ENCODE data around the gene ZNF331.
"Not testable (repeated sequence)": the region's sequence is repeated elsewhere in the genome, so short reads cannot be mapped to it uniquely, and the experiment has no call there.

Gene ZNF331
- total RNA-seq: 114 to 259 (median 227) reads per million in 3 donors

- Histone ChIP-seq H3K27me3 (replicated peaks; ENCODE audit: control insufficient read depth, insufficient read depth, low read length, poor library complexity, severe bottlenecking) (no peaks in the 10 kb centered on the region), H3K4me1 (ENCODE audit: control insufficient read depth, insufficient read depth, low read length, poor library complexity, severe bottlenecking) (peaks cover 6% of the 10 kb centered on the region), H3K27ac (ENCODE audit: insufficient read depth, low read length, poor library complexity, severe bottlenecking) (peak within 1 kb of the TSS; percentile 95), H3K4me3 (ENCODE audit: insufficient read depth, low read depth, low read length, poor library complexity, severe bottlenecking) (peak within 1 kb of the TSS; percentile 67), H3K36me3 (ENCODE audit: control insufficient read depth, insufficient read depth, low read length) (peaks cover 6% of the 10 kb centered on the region), H3K9me3 (ENCODE audit: control insufficient read depth, low read length) (no peaks in the 10 kb centered on the region)
- peak; percentile 89 to 90 (median 90) for DNase-seq
Measured at GRCh38 chr19:53537521-53538377, at the start of gene ZNF331. ZNF331 (plus strand) TSS chr19:53538145; CDS start chr19:53569377, 31,232 bp downstream.

GRCh38 chr19:53492153-53492552 lies 45.8 kb upstream of the ZNF331 start:
- H3K27ac ChIP-seq (ENCODE audit: insufficient read depth, low read length, poor library complexity, severe bottlenecking): no peak overlapping the region
- H3K36me3 ChIP-seq (ENCODE audit: control insufficient read depth, insufficient read depth, low read length): peaks cover 42% of the 10 kb centered on the region
- H3K4me1 ChIP-seq (ENCODE audit: control insufficient read depth, insufficient read depth, low read length, poor library complexity, severe bottlenecking): no peaks in the 10 kb centered on the region
- DNase-seq: no peak
- H3K9me3 ChIP-seq (ENCODE audit: control insufficient read depth, low read length): peaks cover 49% of the 10 kb centered on the region
- H3K4me3 ChIP-seq (ENCODE audit: insufficient read depth, low read depth, low read length, poor library complexity, severe bottlenecking): no peak overlapping the region
- H3K27me3 ChIP-seq (replicated peaks; ENCODE audit: control insufficient read depth, insufficient read depth, low read length, poor library complexity, severe bottlenecking): no peaks in the 10 kb centered on the region

- not testable (repeated sequence) for H3K27me3 ChIP-seq (replicated peaks; ENCODE audit: control insufficient read depth, insufficient read depth, low read length, poor library complexity, severe bottlenecking); H3K27ac ChIP-seq (ENCODE audit: insufficient read depth, low read length, poor library complexity, severe bottlenecking); H3K4me3 ChIP-seq (ENCODE audit: insufficient read depth, low read depth, low read length, poor library complexity, severe bottlenecking); H3K4me1 ChIP-seq (ENCODE audit: control insufficient read depth, insufficient read depth, low read length, poor library complexity, severe bottlenecking); DNase-seq; H3K36me3 ChIP-seq (ENCODE audit: control insufficient read depth, insufficient read depth, low read length)
- H3K9me3 ChIP-seq (ENCODE audit: control insufficient read depth, low read length): peaks cover 12% of the 10 kb centered on the region
Measured at GRCh38 chr19:53497311-53498023, 40.5 kb upstream of the ZNF331 start.

GRCh38 chr19:53498024-53498395 lies 39.9 kb upstream of the ZNF331 start:
- H3K4me1 ChIP-seq (ENCODE audit: control insufficient read depth, insufficient read depth, low read length, poor library complexity, severe bottlenecking); H3K4me3 ChIP-seq (ENCODE audit: insufficient read depth, low read depth, low read length, poor library complexity, severe bottlenecking); H3K36me3 ChIP-seq (ENCODE audit: control insufficient read depth, insufficient read depth, low read length); H3K27me3 ChIP-seq (replicated peaks; ENCODE audit: control insufficient read depth, insufficient read depth, low read length, poor library complexity, severe bottlenecking); H3K27ac ChIP-seq (ENCODE audit: insufficient read depth, low read length, poor library complexity, severe bottlenecking); DNase-seq: not testable (repeated sequence)
- H3K9me3 ChIP-seq (ENCODE audit: control insufficient read depth, low read length): peaks cover 12% of the 10 kb centered on the region

GRCh38 chr19:53503151-53503550 lies 34.8 kb upstream of the ZNF331 start:
- not testable (repeated sequence) for H3K4me3 ChIP-seq (ENCODE audit: insufficient read depth, low read depth, low read length, poor library complexity, severe bottlenecking); H3K27ac ChIP-seq (ENCODE audit: insufficient read depth, low read length, poor library complexity, severe bottlenecking); H3K4me1 ChIP-seq (ENCODE audit: control insufficient read depth, insufficient read depth, low read length, poor library complexity, severe bottlenecking); DNase-seq; H3K36me3 ChIP-seq (ENCODE audit: control insufficient read depth, insufficient read depth, low read length); H3K9me3 ChIP-seq (ENCODE audit: control insufficient read depth, low read length); H3K27me3 ChIP-seq (replicated peaks; ENCODE audit: control insufficient read depth, insufficient read depth, low read length, poor library complexity, severe bottlenecking)

- H3K27me3 ChIP-seq (replicated peaks; ENCODE audit: control insufficient read depth, insufficient read depth, low read length, poor library complexity, severe bottlenecking); H3K4me3 ChIP-seq (ENCODE audit: insufficient read depth, low read depth, low read length, poor library complexity, severe bottlenecking); DNase-seq; H3K36me3 ChIP-seq (ENCODE audit: control insufficient read depth, insufficient read depth, low read length); H3K9me3 ChIP-seq (ENCODE audit: control insufficient read depth, low read length); H3K4me1 ChIP-seq (ENCODE audit: control insufficient read depth, insufficient read depth, low read length, poor library complexity, severe bottlenecking); H3K27ac ChIP-seq (ENCODE audit: insufficient read depth, low read length, poor library complexity, severe bottlenecking): not testable (repeated sequence)
Measured at GRCh38 chr19:53503671-53504364, 34.1 kb upstream of the ZNF331 start.

GRCh38 chr19:53504365-53504703 lies 33.6 kb upstream of the ZNF331 start:
- not testable (repeated sequence) for DNase-seq; H3K36me3 ChIP-seq (ENCODE audit: control insufficient read depth, insufficient read depth, low read length); H3K27ac ChIP-seq (ENCODE audit: insufficient read depth, low read length, poor library complexity, severe bottlenecking); H3K27me3 ChIP-seq (replicated peaks; ENCODE audit: control insufficient read depth, insufficient read depth, low read length, poor library complexity, severe bottlenecking); H3K4me3 ChIP-seq (ENCODE audit: insufficient read depth, low read depth, low read length, poor library complexity, severe bottlenecking); H3K4me1 ChIP-seq (ENCODE audit: control insufficient read depth, insufficient read depth, low read length, poor library complexity, severe bottlenecking); H3K9me3 ChIP-seq (ENCODE audit: control insufficient read depth, low read length)

- H3K36me3 ChIP-seq (ENCODE audit: control insufficient read depth, insufficient read depth, low read length): no peaks in the 10 kb centered on the region
- no peak overlapping the region for H3K27ac ChIP-seq (ENCODE audit: insufficient read depth, low read length, poor library complexity, severe bottlenecking)
- H3K27me3 ChIP-seq (replicated peaks; ENCODE audit: control insufficient read depth, insufficient read depth, low read length, poor library complexity, severe bottlenecking): no peaks in the 10 kb centered on the region
- no peaks in the 10 kb centered on the region for H3K9me3 ChIP-seq (ENCODE audit: control insufficient read depth, low read length)
- H3K4me1 ChIP-seq (ENCODE audit: control insufficient read depth, insufficient read depth, low read length, poor library complexity, severe bottlenecking): no peaks in the 10 kb centered on the region
- no peak for DNase-seq
- no peak overlapping the region for H3K4me3 ChIP-seq (ENCODE audit: insufficient read depth, low read depth, low read length, poor library complexity, severe bottlenecking)
Measured at GRCh38 chr19:53504885-53505284, 33.1 kb upstream of the ZNF331 start.

GRCh38 chr19:53506728-53507127 lies 31.2 kb upstream of the ZNF331 start:
- H3K4me1 ChIP-seq (ENCODE audit: control insufficient read depth, insufficient read depth, low read length, poor library complexity, severe bottlenecking): no peaks in the 10 kb centered on the region
- H3K27me3 ChIP-seq (replicated peaks; ENCODE audit: control insufficient read depth, insufficient read depth, low read length, poor library complexity, severe bottlenecking): no peaks in the 10 kb centered on the region
- no peak overlapping the region for H3K4me3 ChIP-seq (ENCODE audit: insufficient read depth, low read depth, low read length, poor library complexity, severe bottlenecking)
- H3K27ac ChIP-seq (ENCODE audit: insufficient read depth, low read length, poor library complexity, severe bottlenecking): no peak overlapping the region
- no peaks in the 10 kb centered on the region for H3K9me3 ChIP-seq (ENCODE audit: control insufficient read depth, low read length)
- no peaks in the 10 kb centered on the region for H3K36me3 ChIP-seq (ENCODE audit: control insufficient read depth, insufficient read depth, low read length)
- DNase-seq: no peak
